ENCODE data around the gene IL4I1. TPM values are rescaled to one million over a fixed set of nuclear protein-coding genes. Genes with fewer than 3 reads are reported as not detected.

The IL4I1 gene
- polyA plus RNA-seq, 1 of the 3 experiments (the other 2 are of a cell fraction) = 0.35 TPM

- WGBS (ENCODE audit: low lambda C conversion rate) = 17% methylated on average over 23 of the region's 35 CpGs
- ChIA-PET CTCF (interaction anchor here (0.6 to 6.1 kb wide), 26 partner anchors 9 to 225 kb away, joined by 3 to 94 read pairs (median 4); partner anchors contain the start of genes ATF5, NUP62, VRK3 and ZNF473), POLR2A (no interaction called here)
- H3K36me3 ChIP-seq (replicated peaks in 1 of 2; ENCODE audit: control insufficient read depth in 1 of 2, insufficient read depth in 2 of 2, low read length in 1 of 2) = no peaks in the 10 kb centered on the region
- peaks cover 0 to 3% of the 10 kb centered on the region in 2 experiments; a peak in 1 of 4 replicates for H3K4me1 ChIP-seq (ENCODE audit: control insufficient read depth in 1 of 2, insufficient read depth in 2 of 2, low read depth in 1 of 2, low read length in 1 of 2)
- H4K20me1 ChIP-seq (ENCODE audit: insufficient read depth) = no peaks in the 10 kb centered on the region
- H3K9me2 ChIP-seq = no peaks in the 10 kb centered on the region
- H3K4me2 ChIP-seq = peak overlapping the region; percentile 82
- TF ChIP-seq SMC3 (IDR thresholded peaks at IDR 0.05; ENCODE audit: low read depth, low read length) = peak; percentile 98
- TF ChIP-seq CTCF (IDR thresholded peaks at IDR 0.05) = peak; percentile 96
- no peak for TF ChIP-seq FOXM1 (IDR thresholded peaks at IDR 0.05; ENCODE audit: low read depth)
- TF ChIP-seq RAD21 (IDR thresholded peaks at IDR 0.05; ENCODE audit: low read length) = peak; percentile 95
- peak; percentile 43; the same call in 1 of the 2 replicates for TF ChIP-seq MAX (IDR thresholded peaks at IDR 0.05; ENCODE audit: low read depth)
- no peak overlapping the region for H3K9ac ChIP-seq
- no peaks in the 10 kb centered on the region for H3K9me3 ChIP-seq
- H3K79me2 ChIP-seq (ENCODE audit: insufficient read depth) = no peaks in the 10 kb centered on the region
- peak overlapping the region; percentile 68 for H2AFZ ChIP-seq (ENCODE audit: low read depth)
- DNase-seq = peak; percentile 91
- no peaks in the 10 kb centered on the region; the same call in 1 of the 2 replicates for H3K27me3 ChIP-seq (ENCODE audit: insufficient read depth)
- no peak overlapping the region for H3K27ac ChIP-seq (ENCODE audit: low read depth in 2 of 2, low read length in 1 of 2)
- peak overlapping the region; percentile 34 to 56 for H3K4me3 ChIP-seq (ENCODE audit: low read depth in 2 of 2, low read length in 1 of 2)
- H3F3A ChIP-seq (replicated peaks; ENCODE audit: insufficient read depth) = peaks cover 4% of the 10 kb centered on the region
Observed at GRCh38 chr19:49937750-49938381, 41.2 kb upstream of the IL4I1 start.

- Histone ChIP-seq H2AFZ (ENCODE audit: low read depth) (no peak overlapping the region), H3K9me2 (no peaks in the 10 kb centered on the region), H3K27me3 (ENCODE audit: insufficient read depth) (no peaks in the 10 kb centered on the region; the same call in 1 of the 2 replicates), H3K27ac (ENCODE audit: low read depth in 2 of 2, low read length in 1 of 2) (no peak overlapping the region), H3F3A (replicated peaks; ENCODE audit: insufficient read depth) (peaks cover 4% of the 10 kb centered on the region), H3K36me3 (replicated peaks in 1 of 2; ENCODE audit: control insufficient read depth in 1 of 2, insufficient read depth in 2 of 2, low read length in 1 of 2) (peaks cover 0 to 4% of the 10 kb centered on the region in 2 experiments), H3K4me1 (ENCODE audit: control insufficient read depth in 1 of 2, insufficient read depth in 2 of 2, low read depth in 1 of 2, low read length in 1 of 2) (peaks cover 0 to 3% of the 10 kb centered on the region in 2 experiments; a peak in 1 of 4 replicates), H3K9me3 (no peaks in the 10 kb centered on the region), H4K20me1 (ENCODE audit: insufficient read depth) (no peaks in the 10 kb centered on the region), H3K79me2 (ENCODE audit: insufficient read depth) (no peaks in the 10 kb centered on the region), H3K9ac (no peak overlapping the region), H3K4me3 (ENCODE audit: low read depth in 2 of 2, low read length in 1 of 2) (no peak overlapping the region), H3K4me2 (no peak overlapping the region)
- WGBS (ENCODE audit: low lambda C conversion rate) = 48% methylated on average over 5 of the region's 5 CpGs
- ChIA-PET POLR2A (no interaction called here), CTCF (interaction anchor here (0.6 to 6.1 kb wide), 4 partner anchors 9 to 46 kb away, joined by 3 to 94 read pairs (median 35); no protein-coding TSS in a partner anchor)
- no peak for TF ChIP-seq CHD2 (IDR thresholded peaks at IDR 0.05; ENCODE audit: low read length, partially characterized antibody)
- no peak for TF ChIP-seq MEF2A (IDR thresholded peaks at IDR 0.05; ENCODE audit: borderline replicate concordance, low read depth)
- TF ChIP-seq FOSL2 (IDR thresholded peaks at IDR 0.05; ENCODE audit: borderline replicate concordance, low read depth) = no peak
- no peak for TF ChIP-seq JUND (IDR thresholded peaks at IDR 0.05)
- TF ChIP-seq IRF3 (IDR thresholded peaks at IDR 0.05; ENCODE audit: low read depth, low read length) = no peak
- no peak for TF ChIP-seq NRF1 (IDR thresholded peaks at IDR 0.05; ENCODE audit: low read depth, low read length)
- TF ChIP-seq ZBTB33 (IDR thresholded peaks at IDR 0.05; ENCODE audit: borderline replicate concordance, low read depth) = no peak
- no peak for TF ChIP-seq MXI1 (IDR thresholded peaks at IDR 0.05; ENCODE audit: low read depth, low read length)
- no peak for TF ChIP-seq FOXJ3 (CRISPR knock-in tag; IDR thresholded peaks at IDR 0.05)
- no peak for TF ChIP-seq SIN3A (IDR thresholded peaks at IDR 0.05; ENCODE audit: borderline replicate concordance, low read depth, low read length)
- TF ChIP-seq TEAD4 (IDR thresholded peaks at IDR 0.05; ENCODE audit: borderline replicate concordance, insufficient read depth) = no peak
- TF ChIP-seq EP300 (IDR thresholded peaks at IDR 0.05; ENCODE audit: borderline replicate concordance in 1 of 2, low read depth in 1 of 2, low read length in 1 of 2) = no peak
- no peak for TF ChIP-seq SMC3 (IDR thresholded peaks at IDR 0.05; ENCODE audit: low read depth, low read length)
- TF ChIP-seq ELF1 (IDR thresholded peaks at IDR 0.05) = no peak
- no peak for DNase-seq
Observed at GRCh38 chr19:49936549-49936948, 39.9 kb upstream of the IL4I1 start.
